ENCODE measurements around the gene XRCC1.
"Not testable (repeated sequence)": the region's sequence is repeated elsewhere in the genome, so short reads cannot be mapped to it uniquely, and the experiment has no call there.

Gene XRCC1

DNA sequence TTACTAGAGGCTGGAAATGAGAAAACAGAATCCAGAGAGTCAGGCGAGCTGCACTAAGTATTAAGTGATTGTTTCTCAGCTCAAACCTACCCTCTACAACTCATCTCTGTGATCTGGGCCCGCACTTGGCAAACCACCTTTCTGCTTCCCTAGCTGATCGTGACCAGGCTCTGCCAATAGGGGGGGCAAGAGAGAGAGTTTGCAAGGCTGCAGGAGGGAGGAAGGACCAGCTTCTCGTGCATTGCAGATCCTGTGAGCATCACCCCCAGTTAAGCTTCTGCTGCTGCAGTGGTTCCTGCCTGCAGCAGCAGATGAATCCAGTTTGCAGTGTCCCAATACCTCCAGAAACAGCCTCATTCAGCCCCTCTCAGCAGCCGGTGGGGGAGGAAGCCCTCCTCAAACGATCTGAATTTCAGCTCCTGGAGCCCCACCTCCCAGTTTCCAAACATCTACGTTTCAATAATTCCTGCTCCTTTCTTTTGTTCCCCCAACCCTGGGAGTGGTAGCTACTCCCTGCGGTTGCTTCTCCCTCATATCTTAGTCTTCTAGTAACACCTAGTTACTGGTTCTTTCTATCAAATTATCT lies 20.0 kb downstream of the XRCC1 start:
- no peaks in the 10 kb centered on the region for H3K9me3 ChIP-seq (ENCODE audit: control insufficient read depth, low read length)
- no peak overlapping the region for H3K4me3 ChIP-seq (ENCODE audit: extremely low read depth, insufficient read depth, low read length, poor library complexity, severe bottlenecking)
- 29 to 39% methylated on average over 3 to 6 of the region's 8 CpGs for WGBS, 2 experiments (ENCODE audit: insufficient coverage in 2 of 2)
- no peak overlapping the region for H3K27ac ChIP-seq (ENCODE audit: low read depth, low read length, severe bottlenecking)
- no peaks in the 10 kb centered on the region for H3K4me1 ChIP-seq (ENCODE audit: control insufficient read depth, insufficient read depth, low read length, poor library complexity, severe bottlenecking)
- H3K36me3 ChIP-seq (ENCODE audit: control insufficient read depth, insufficient read depth, low read length): peaks cover 70% of the 10 kb centered on the region

DNA sequence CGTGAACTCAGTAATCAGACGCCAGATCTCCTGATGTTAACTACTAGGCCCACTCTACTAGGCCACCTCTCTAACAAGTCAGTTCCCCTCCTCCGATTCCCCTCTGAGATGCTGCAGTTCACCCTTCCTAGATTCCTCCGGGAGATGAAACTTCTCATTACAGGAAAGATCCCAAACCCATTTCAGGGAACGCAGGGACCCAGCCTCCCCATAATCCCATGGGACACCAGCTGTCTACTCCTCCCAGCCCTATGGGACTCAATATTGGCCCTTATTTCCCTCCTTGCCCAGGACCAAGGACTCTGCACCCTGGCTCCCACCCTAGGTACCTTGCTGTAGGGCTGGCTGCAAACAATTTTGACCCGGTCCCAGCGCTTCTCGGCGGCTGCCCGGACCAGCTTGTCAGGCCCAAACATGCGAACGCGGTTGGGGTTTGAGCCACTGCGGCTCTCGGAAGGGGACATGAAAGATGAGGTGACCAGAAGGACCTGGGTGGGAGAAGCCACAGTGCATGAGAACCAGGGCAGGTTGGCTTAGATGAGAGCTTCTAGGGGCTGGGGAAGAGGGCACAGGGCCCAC lies 20.9 kb downstream of the XRCC1 start:
- WGBS, 2 experiments (ENCODE audit: insufficient coverage in 2 of 2): 95 to 96% methylated on average over 15 of the region's 15 CpGs
- Histone ChIP-seq H3K4me3 (ENCODE audit: extremely low read depth, insufficient read depth, low read length, poor library complexity, severe bottlenecking) (no peak overlapping the region), H3K27ac (ENCODE audit: low read depth, low read length, severe bottlenecking) (no peak overlapping the region), H3K4me1 (ENCODE audit: control insufficient read depth, insufficient read depth, low read length, poor library complexity, severe bottlenecking) (no peaks in the 10 kb centered on the region), H3K9me3 (ENCODE audit: control insufficient read depth, low read length) (no peaks in the 10 kb centered on the region), H3K36me3 (ENCODE audit: control insufficient read depth, insufficient read depth, low read length) (peaks cover 74% of the 10 kb centered on the region)

DNA sequence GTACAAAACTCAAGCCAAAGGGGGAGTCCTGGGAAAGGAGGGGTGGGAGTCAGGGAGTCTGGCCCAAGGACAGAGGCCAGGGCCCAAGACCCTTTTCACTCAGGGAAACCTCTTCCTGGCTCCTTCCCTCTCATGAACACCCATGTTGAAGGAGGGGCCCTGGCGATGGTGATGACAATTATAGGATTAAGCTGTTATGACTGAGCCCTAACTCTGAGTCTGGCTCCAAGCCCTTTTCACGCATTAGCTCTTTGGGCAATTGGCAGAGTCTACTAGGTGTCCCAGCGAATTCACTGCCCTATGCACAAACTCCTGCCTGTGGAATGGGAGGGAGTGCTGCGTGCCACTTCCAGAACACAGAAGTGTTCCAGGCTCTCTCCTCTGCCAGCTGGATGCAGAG lies 21.7 kb downstream of the XRCC1 start:
- no peak overlapping the region for H3K4me3 ChIP-seq (ENCODE audit: extremely low read depth, insufficient read depth, low read length, poor library complexity, severe bottlenecking)
- H3K27ac ChIP-seq (ENCODE audit: low read depth, low read length, severe bottlenecking): no peak overlapping the region
- H3K9me3 ChIP-seq (ENCODE audit: control insufficient read depth, low read length): no peaks in the 10 kb centered on the region
- H3K4me1 ChIP-seq (ENCODE audit: control insufficient read depth, insufficient read depth, low read length, poor library complexity, severe bottlenecking): no peaks in the 10 kb centered on the region
- peaks cover 76% of the 10 kb centered on the region for H3K36me3 ChIP-seq (ENCODE audit: control insufficient read depth, insufficient read depth, low read length)
- WGBS, 2 experiments (ENCODE audit: insufficient coverage in 2 of 2): 94 to 95% methylated on average over 4 of the region's 4 CpGs

DNA sequence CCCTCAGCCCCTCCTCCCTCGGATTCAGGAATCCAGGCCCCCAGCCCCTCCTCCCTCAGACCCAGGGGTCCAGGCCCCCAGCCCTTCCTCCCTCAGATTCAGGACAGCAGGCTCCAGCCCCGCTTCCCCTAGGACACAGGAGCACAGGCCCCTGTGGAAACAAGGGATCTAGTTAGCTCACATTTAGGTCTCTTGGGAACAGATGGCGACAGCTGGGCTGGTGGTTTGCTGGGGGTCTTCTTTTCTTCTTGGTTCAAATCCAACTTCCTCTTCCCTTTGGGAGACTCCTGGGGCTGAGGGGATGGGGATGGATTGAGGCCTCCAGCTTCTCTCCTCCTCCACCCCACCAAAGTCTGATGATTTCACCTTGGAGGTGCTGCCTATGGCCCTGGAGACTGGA lies 22.7 kb downstream of the XRCC1 start:
- Histone ChIP-seq H3K4me1 (ENCODE audit: control insufficient read depth, insufficient read depth, low read length, poor library complexity, severe bottlenecking) (no peaks in the 10 kb centered on the region), H3K27ac (ENCODE audit: low read depth, low read length, severe bottlenecking) (no peak overlapping the region), H3K9me3 (ENCODE audit: control insufficient read depth, low read length) (no peaks in the 10 kb centered on the region), H3K4me3 (ENCODE audit: extremely low read depth, insufficient read depth, low read length, poor library complexity, severe bottlenecking) (no peak overlapping the region), H3K36me3 (ENCODE audit: control insufficient read depth, insufficient read depth, low read length) (peaks cover 72% of the 10 kb centered on the region)
- WGBS, 2 experiments (ENCODE audit: insufficient coverage in 2 of 2): 100% methylated on average over 1 of the region's 3 CpGs

DNA sequence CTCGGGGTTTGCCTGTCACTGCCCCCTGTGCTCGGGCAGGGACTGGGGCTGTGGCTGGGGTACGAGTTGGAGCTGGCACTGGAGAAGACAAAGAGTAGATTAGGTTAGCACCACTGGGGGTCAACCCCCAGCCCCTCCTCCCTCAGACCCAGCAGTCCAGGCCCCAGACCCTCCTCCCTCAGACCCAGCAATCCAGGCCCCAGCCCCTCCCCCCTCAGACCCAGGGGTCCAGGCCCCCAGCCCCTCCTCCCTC lies 23.2 kb downstream of the XRCC1 start:
- no peaks in the 10 kb centered on the region for H3K4me1 ChIP-seq (ENCODE audit: control insufficient read depth, insufficient read depth, low read length, poor library complexity, severe bottlenecking)
- WGBS, 2 experiments (ENCODE audit: insufficient coverage in 2 of 2): no CpG with 5 or more reads among the region's 3 CpGs
- no peak overlapping the region for H3K4me3 ChIP-seq (ENCODE audit: extremely low read depth, insufficient read depth, low read length, poor library complexity, severe bottlenecking)
- no peaks in the 10 kb centered on the region for H3K9me3 ChIP-seq (ENCODE audit: control insufficient read depth, low read length)
- no peak overlapping the region for H3K27ac ChIP-seq (ENCODE audit: low read depth, low read length, severe bottlenecking)
- H3K36me3 ChIP-seq (ENCODE audit: control insufficient read depth, insufficient read depth, low read length): peaks cover 72% of the 10 kb centered on the region

DNA sequence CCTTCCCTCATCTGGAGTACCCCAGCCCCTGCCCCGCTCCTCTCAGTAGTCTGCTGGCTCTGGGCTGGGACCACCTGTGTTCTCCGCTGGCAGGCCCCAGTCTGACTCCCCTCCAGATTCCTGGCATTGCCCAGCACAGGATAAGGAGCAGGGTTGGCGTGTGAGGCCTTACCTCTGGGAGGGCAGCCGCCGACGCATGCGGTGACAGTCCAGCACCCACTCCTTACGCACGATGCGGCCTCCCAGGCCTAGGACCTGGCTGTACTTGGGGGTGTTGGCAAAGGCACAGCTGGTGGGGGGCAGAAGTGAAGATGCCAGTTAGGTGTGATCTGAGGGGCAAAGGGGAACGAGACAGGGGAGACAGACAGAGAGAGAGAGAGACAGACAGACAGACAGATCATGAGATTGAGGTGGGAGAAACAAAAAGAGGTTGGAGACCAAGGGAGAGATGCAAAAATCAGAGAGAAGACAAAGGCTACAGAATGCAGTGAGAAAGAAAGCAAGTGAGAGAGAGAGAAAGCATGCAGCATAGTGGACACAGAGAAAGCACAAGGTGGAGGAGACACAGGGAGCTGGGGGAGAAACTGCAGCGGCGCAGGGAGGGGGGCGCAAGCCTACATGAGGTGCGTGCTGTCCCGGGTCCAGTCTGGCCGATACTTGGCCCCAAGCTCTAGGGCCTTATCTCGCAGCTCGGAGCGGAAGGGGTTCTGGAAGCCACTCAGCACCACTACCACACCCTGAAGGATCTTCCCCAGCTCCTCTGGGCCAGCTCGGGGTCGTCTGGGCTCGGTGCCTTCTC lies 23.7 kb downstream of the XRCC1 start:
- WGBS, 2 experiments (ENCODE audit: insufficient coverage in 2 of 2): 87 to 91% methylated on average over 11 to 17 of the region's 23 CpGs
- peaks cover 77% of the 10 kb centered on the region for H3K36me3 ChIP-seq (ENCODE audit: control insufficient read depth, insufficient read depth, low read length)
- H3K4me3 ChIP-seq (ENCODE audit: extremely low read depth, insufficient read depth, low read length, poor library complexity, severe bottlenecking): no peak overlapping the region
- no peak overlapping the region for H3K27ac ChIP-seq (ENCODE audit: low read depth, low read length, severe bottlenecking)
- H3K9me3 ChIP-seq (ENCODE audit: control insufficient read depth, low read length): no peaks in the 10 kb centered on the region
- H3K4me1 ChIP-seq (ENCODE audit: control insufficient read depth, insufficient read depth, low read length, poor library complexity, severe bottlenecking): no peaks in the 10 kb centered on the region

DNA sequence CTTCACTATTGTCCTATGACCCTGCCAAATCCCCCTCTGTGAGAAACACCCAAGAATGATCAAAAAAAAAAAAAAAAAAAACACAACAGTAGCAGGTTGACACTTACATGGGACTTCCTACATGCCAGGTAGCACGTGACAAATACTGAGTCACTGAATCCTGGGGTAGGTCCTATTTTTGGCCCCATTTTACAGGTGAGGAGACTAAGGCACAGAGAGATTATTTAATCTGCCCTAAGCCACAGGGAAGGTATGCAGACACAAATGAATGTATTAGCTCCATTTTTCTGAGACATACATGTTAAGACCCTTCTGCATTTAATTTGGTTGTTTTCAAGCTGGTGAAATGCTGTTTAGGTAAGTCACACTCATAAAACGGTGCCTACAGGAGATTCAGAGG lies 26.6 kb downstream of the XRCC1 start:
- Histone ChIP-seq H3K9me3 (ENCODE audit: control insufficient read depth, low read length) (no peaks in the 10 kb centered on the region), H3K4me3 (ENCODE audit: extremely low read depth, insufficient read depth, low read length, poor library complexity, severe bottlenecking) (no peak overlapping the region), H3K36me3 (ENCODE audit: control insufficient read depth, insufficient read depth, low read length) (peaks cover 80% of the 10 kb centered on the region), H3K27ac (ENCODE audit: low read depth, low read length, severe bottlenecking) (no peak overlapping the region), H3K4me1 (ENCODE audit: control insufficient read depth, insufficient read depth, low read length, poor library complexity, severe bottlenecking) (no peaks in the 10 kb centered on the region)
- WGBS, 2 experiments (ENCODE audit: insufficient coverage in 2 of 2): 83 to 100% methylated on average over 1 of the region's 2 CpGs

DNA sequence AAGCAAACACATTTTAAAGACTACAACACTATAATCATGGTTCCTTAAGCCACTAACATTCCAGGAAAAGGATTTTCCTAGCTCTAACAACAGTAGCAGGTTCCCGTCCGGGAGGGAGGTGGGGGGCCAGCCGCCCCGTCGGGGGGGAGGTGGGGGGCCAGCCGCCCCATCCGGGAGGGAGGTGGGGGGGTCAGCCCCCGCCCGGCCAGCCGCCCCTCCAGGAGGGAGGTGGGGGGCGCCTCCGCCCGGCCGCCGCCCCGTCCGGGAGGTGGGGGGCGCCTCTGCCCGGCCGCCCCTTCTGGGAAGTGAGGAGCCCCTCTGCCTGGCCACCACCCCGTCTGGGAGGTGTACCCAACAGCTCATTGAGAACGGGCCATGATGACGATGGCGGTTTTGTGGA lies 27.4 kb downstream of the XRCC1 start:
- H3K9me3 ChIP-seq (ENCODE audit: control insufficient read depth, low read length): not testable (repeated sequence)

DNA sequence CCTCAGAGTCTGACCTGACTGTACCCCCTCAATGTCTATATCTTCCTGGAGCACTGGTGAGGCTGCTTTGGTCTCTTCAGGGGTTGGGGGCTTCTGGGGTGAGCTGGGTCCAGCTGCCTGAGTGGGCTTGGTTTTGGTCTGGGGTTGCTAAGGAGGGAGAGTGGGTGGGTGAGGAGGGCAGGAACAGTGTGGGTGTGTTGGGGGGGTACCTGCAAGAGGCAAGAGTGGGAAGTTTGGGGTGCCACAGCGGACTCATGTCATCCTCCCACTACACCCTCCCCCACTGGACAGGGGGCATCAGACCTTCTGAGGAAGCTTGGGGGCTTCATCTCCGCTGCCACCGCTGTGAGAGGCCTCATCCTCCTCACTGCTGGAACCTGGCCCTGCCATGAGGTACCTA lies 28.7 kb downstream of the XRCC1 start:
- H3K9me3 ChIP-seq (ENCODE audit: control insufficient read depth, low read length): no peaks in the 10 kb centered on the region
- H3K4me1 ChIP-seq (ENCODE audit: control insufficient read depth, insufficient read depth, low read length, poor library complexity, severe bottlenecking): no peaks in the 10 kb centered on the region
- no peak overlapping the region for H3K27ac ChIP-seq (ENCODE audit: low read depth, low read length, severe bottlenecking)
- H3K4me3 ChIP-seq (ENCODE audit: extremely low read depth, insufficient read depth, low read length, poor library complexity, severe bottlenecking): no peak overlapping the region
- 92 to 100% methylated on average over 2 of the region's 3 CpGs for WGBS, 2 experiments (ENCODE audit: insufficient coverage in 2 of 2)
- H3K36me3 ChIP-seq (ENCODE audit: control insufficient read depth, insufficient read depth, low read length): peaks cover 78% of the 10 kb centered on the region

More for the DNA sequence above, 27.4 kb downstream of the XRCC1 start:
- not testable (repeated sequence) for H3K27ac ChIP-seq (ENCODE audit: low read depth, low read length, severe bottlenecking); H3K4me3 ChIP-seq (ENCODE audit: extremely low read depth, insufficient read depth, low read length, poor library complexity, severe bottlenecking); H3K4me1 ChIP-seq (ENCODE audit: control insufficient read depth, insufficient read depth, low read length, poor library complexity, severe bottlenecking)
- H3K36me3 ChIP-seq (ENCODE audit: control insufficient read depth, insufficient read depth, low read length): peaks cover 81% of the 10 kb centered on the region
- WGBS, 2 experiments (ENCODE audit: insufficient coverage in 2 of 2): no CpG with 5 or more reads among the region's 24 CpGs

DNA sequence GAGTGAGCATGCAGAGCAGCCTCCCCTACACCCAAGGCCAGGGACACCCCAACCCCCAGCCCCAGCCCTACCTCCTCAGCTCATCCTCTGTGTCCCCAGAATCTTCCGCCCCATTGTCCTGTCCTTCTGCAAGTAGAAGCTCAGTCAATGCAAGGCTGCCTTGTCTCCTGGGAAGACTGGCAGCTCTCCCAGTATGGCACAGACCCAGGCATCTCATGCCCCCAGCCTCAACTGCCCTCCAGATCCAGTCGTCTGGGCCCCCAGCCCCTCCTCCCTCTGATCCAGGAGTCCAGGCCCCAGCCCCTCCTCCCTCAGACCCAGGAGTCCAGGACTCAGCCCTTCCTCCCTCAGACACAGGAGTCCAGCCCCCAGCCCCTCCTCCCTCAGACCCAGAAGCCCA lies 29.3 kb downstream of the XRCC1 start:
- Histone ChIP-seq H3K4me1 (ENCODE audit: control insufficient read depth, insufficient read depth, low read length, poor library complexity, severe bottlenecking) (no peaks in the 10 kb centered on the region), H3K27ac (ENCODE audit: low read depth, low read length, severe bottlenecking) (no peak overlapping the region), H3K9me3 (ENCODE audit: control insufficient read depth, low read length) (no peaks in the 10 kb centered on the region), H3K36me3 (ENCODE audit: control insufficient read depth, insufficient read depth, low read length) (peaks cover 77% of the 10 kb centered on the region), H3K4me3 (ENCODE audit: extremely low read depth, insufficient read depth, low read length, poor library complexity, severe bottlenecking) (no peak overlapping the region)
- 94 to 100% methylated on average over 1 to 2 of the region's 2 CpGs for WGBS, 2 experiments (ENCODE audit: insufficient coverage in 2 of 2)

DNA sequence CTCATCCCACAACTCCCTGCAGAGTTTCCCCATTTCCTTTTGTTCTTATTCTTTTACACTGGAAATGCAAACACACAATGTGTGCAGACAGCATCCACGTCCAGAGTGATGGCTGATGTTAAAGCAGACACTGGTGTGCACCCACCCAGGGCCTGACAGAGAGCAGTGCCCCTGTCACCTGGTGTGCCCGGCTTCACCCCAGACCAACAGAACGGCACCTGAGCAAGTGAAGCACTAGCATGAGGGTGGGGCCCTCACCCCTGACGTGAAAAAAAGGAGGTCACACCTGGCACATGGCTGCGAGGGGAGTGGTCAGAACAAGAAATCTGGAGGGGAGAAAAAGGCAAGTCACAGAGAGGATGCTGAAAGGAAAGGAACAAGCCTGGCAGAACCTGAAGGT lies 30.1 kb downstream of the XRCC1 start:
- Histone ChIP-seq H3K9me3 (ENCODE audit: control insufficient read depth, low read length) (no peaks in the 10 kb centered on the region), H3K4me1 (ENCODE audit: control insufficient read depth, insufficient read depth, low read length, poor library complexity, severe bottlenecking) (no peaks in the 10 kb centered on the region), H3K4me3 (ENCODE audit: extremely low read depth, insufficient read depth, low read length, poor library complexity, severe bottlenecking) (no peak overlapping the region), H3K36me3 (ENCODE audit: control insufficient read depth, insufficient read depth, low read length) (peaks cover 77% of the 10 kb centered on the region), H3K27ac (ENCODE audit: low read depth, low read length, severe bottlenecking) (no peak overlapping the region)
- 92% methylated on average over 5 of the region's 5 CpGs for WGBS, 2 experiments (ENCODE audit: insufficient coverage in 2 of 2)
